GM18508 (cell line): Measurements from ENCODE around the gene MED13.
"Not testable (repeated sequence)": the region's sequence is repeated elsewhere in the genome, so short reads cannot be mapped to it uniquely, and the experiment has no call there.

Experiments used
- ATAC-seq: cut with Tn5 transposase; IDR thresholded peaks from one replicate; pipeline ENCODE4 v1.9.1; 2021; ENCODE audit warnings: moderate number of reproducible peaks; ENCODE audit not compliant: insufficient read depth, unreplicated experiment

The MED13 gene

GRCh38 chr17:61927208-61928100 lies 137.6 kb downstream of the MED13 start, which contains the start of gene INTS2:
Gene INTS2, minus strand, starts transcription at chr17:61927982. Its CDS starts 1,338 bp downstream, at chr17:61926644.
- no peak for ATAC-seq

GRCh38 chr17:61926826-61927207 lies 138.3 kb downstream of the MED13 start:
- ATAC-seq, result no peak

GRCh38 chr17:61915162-61915561 lies 149.9 kb downstream of the MED13 start:
- not testable (repeated sequence) for ATAC-seq

DNA sequence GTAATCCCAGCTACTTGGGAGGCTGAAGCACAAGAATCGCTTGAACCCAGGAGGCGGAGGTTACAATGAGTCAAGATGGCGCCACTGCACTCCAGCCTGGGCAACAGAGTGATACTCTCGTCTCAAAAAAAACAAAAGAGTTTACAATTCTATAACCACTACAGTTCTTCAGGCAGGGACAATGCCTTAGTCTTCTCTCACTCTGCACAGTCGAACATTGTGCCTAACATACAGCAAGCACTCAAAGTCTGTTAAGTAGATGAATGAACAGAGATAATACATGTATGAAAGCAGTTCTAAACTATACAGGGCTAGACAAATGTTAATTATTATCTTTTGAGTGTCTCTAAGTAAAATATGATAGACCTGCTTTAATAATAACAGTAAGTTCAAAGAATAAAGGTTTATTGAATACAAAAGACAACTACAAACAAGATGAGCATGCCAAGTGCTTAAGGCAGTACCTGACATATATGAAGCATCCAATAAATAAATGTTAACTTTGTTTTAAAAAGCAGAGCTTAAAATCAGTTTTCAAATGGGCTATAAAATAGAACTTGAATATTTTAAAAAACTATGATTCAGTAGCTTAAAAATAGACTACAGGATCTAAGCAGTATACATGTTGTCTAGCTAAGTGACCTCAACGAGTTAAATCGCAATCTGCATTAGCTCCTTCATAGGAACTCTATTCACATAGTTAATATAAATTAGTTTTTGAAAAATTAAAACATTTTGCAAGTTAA lies 156.6 kb downstream of the MED13 start:
- ATAC-seq, result no peak

- ATAC-seq, result no peak
Measured at GRCh38 chr17:61907361-61907760, 157.7 kb downstream of the MED13 start.

GRCh38 chr17:61904094-61904710 lies 160.9 kb downstream of the MED13 start:
- ATAC-seq, result no peak

DNA sequence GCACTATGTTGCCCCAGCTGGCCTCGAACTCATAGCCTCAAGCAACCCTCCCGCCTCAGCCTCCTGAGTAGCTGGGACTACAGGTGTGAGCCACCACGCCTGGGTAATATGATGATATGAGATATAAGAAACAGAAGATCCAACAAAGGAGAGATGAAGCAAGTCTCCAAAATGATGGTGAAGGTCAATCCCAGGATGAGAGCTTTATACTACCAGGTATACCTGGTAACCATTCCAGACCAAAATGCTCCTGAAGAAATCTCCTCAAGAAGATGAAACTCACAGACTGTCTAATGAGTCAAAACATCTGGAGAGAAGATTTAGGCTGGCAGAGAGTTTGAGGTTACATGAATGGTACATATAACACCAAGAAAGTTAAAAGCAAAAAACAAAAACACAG lies 161.8 kb downstream of the MED13 start:
- ATAC-seq, result no peak

DNA sequence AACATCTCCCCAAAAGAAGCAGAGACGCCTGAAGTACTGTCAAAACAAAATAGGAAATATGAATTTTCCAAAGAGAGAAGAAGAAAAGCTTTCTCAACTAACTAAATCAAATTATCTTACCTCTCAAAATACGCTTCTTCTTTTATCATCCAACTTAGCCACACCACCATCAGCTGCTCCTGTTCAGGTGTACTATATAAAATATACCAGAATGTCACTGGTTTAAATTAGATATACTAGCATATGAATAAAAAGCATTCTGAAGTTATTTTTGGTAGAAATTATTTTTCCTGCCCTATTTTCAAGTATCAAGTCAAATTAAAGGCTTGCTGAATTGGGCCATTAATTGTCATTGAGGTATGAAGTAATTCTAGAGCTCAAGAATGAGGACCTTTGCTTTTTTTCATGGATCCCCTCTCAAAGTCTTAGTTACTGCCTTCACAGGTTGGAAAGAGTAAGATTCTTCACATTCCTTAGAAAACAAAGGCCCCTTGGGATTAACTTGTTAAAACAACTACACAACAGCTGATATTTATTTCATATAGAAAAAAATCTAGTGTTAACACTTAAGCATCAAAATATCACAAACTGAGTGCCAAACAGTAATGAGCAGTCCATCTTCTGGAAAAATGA lies 167.4 kb downstream of the MED13 start:
- ATAC-seq, result no peak

GRCh38 chr17:61895391-61895790 lies 169.7 kb downstream of the MED13 start:
- ATAC-seq, result no peak

GRCh38 chr17:61894310-61894709 lies 170.8 kb downstream of the MED13 start:
- not testable (repeated sequence) for ATAC-seq
